ENCODE results near the gene OSBPL7. TPM values are rescaled to one million over a fixed set of nuclear protein-coding genes. Genes with fewer than 3 reads are reported as not detected.
A peak's percentile ranks its signal among the peaks of the same experiment; 100 is the strongest.

OSBPL7 gene, protein sequence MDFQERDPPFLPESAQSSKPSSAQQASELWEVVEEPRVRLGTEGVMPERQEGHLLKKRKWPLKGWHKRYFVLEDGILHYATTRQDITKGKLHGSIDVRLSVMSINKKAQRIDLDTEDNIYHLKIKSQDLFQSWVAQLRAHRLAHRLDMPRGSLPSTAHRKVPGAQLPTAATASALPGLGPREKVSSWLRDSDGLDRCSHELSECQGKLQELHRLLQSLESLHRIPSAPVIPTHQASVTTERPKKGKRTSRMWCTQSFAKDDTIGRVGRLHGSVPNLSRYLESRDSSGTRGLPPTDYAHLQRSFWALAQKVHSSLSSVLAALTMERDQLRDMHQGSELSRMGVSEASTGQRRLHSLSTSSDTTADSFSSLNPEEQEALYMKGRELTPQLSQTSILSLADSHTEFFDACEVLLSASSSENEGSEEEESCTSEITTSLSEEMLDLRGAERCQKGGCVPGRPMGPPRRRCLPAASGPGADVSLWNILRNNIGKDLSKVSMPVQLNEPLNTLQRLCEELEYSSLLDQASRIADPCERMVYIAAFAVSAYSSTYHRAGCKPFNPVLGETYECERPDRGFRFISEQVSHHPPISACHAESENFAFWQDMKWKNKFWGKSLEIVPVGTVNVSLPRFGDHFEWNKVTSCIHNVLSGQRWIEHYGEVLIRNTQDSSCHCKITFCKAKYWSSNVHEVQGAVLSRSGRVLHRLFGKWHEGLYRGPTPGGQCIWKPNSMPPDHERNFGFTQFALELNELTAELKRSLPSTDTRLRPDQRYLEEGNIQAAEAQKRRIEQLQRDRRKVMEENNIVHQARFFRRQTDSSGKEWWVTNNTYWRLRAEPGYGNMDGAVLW
- total RNA-seq (1 to 10 TPM; 2.1 to 7.3 TPM), polyA plus RNA-seq (ENCODE audit: insufficient read depth, low read depth, low replicate concordance) (2.5 TPM)
- long read RNA-seq, donor 1: 0 reads
- long read RNA-seq, donor 2: 0 reads

DNA sequence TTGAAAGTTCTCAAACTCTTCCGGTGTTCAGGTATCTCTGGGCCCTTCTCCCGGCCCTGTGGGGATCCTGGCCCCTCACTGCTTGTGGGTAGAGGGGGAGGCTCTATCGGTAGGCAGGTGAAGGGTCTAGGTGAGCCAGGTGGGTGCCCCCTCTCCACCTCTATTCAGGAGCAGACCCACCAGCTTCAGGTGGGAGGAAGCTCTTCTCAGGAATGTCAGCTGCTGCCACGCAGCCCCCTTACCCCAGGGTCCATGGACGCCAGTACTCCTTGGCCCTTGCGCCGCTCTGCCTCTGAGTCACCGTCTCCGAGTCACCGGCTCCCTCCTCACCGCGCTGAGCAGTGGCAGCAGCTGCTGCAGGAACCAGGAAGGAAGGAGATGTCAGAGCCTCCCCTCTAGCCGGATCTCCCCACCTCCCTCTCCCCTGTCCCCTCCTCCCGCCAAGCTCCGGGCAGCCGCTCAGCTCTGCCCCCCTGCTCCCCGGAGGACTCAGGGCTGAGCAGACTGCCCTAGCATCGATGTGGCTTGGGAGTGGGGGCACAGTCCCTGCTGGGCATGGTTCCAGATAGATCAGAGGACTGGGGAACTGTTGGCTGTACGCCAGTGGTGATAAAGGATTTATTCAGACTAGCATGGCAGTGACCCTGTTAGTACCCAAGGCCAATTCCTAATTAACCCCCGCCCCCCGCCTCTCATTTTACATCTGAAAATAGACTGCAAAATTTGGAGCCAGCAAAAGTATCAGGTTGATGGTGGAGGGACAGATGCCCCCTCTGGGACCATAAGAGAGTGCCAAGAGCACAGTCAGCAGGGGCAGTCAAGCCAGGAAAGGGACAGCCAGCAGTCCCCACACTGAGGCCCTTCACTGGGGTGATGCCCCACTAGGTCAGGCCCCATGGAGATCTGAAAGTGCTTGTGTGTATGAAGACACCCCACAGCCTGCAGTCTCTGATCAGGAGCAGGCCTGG lies at the start of gene OSBPL7:
OSBPL7 (minus strand) TSS at position 371 of the 968 bp plus-strand sequence. CDS start 1,516 bp downstream, outside the sequence.
- Histone ChIP-seq H3K36me3 (ENCODE audit: low read depth, missing control alignments) (no peaks in the 10 kb centered on the region), H3K27ac (no peak within 1 kb of the TSS), H3K27me3 (no peaks in the 10 kb centered on the region), H3K4me3 (peak within 1 kb of the TSS; percentile 42 to 63), H3K9me3 (no peaks in the 10 kb centered on the region), H3K4me1 (peaks cover 9% of the 10 kb centered on the region)
- intact Hi-C loops (cut with DNase I; ENCODE audit: low total_unique reads): no loop called here
- TF ChIP-seq, protein P1, sequence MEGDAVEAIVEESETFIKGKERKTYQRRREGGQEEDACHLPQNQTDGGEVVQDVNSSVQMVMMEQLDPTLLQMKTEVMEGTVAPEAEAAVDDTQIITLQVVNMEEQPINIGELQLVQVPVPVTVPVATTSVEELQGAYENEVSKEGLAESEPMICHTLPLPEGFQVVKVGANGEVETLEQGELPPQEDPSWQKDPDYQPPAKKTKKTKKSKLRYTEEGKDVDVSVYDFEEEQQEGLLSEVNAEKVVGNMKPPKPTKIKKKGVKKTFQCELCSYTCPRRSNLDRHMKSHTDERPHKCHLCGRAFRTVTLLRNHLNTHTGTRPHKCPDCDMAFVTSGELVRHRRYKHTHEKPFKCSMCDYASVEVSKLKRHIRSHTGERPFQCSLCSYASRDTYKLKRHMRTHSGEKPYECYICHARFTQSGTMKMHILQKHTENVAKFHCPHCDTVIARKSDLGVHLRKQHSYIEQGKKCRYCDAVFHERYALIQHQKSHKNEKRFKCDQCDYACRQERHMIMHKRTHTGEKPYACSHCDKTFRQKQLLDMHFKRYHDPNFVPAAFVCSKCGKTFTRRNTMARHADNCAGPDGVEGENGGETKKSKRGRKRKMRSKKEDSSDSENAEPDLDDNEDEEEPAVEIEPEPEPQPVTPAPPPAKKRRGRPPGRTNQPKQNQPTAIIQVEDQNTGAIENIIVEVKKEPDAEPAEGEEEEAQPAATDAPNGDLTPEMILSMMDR (IDR thresholded peaks at IDR 0.05): no peak
- TF ChIP-seq POLR2A (IDR thresholded peaks at IDR 0.05): no peak
- 30 to 77% methylated on average over 5 to 21 of the region's 21 CpGs for WGBS, 2 donors
- DNase-seq: peak; percentile 52

DNA sequence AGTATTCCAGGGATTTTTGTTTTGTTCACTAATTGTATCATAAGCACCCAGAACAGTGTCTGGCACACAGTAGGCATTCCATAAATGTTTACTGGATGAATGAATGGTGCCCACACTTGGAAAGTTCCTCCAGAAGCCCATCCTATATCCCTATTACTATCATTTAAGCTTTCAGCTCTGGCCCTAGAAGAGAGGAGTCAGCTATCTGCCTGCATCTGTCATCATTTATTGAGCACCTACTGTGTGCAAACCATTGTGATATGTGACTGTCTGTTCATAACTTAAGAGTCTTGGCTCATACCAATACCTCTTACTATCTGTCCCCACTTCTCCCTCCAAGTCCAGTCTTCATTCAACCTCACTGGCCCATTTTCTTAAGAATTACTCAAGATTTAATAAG lies 49.5 kb upstream of the OSBPL7 start:
- H3K27me3 ChIP-seq: no peaks in the 10 kb centered on the region
- H3K9me3 ChIP-seq: no peaks in the 10 kb centered on the region
- DNase-seq: no peak
- peaks cover 7% of the 10 kb centered on the region for H3K4me1 ChIP-seq
- intact Hi-C loops (cut with DNase I; ENCODE audit: low total_unique reads): no loop called here
- TF ChIP-seq, protein P1 (IDR thresholded peaks at IDR 0.05): no peak
- no peak for TF ChIP-seq POLR2A (IDR thresholded peaks at IDR 0.05)
- no peaks in the 10 kb centered on the region for H3K36me3 ChIP-seq (ENCODE audit: low read depth, missing control alignments)
- no peak overlapping the region for H3K4me3 ChIP-seq
- no peak overlapping the region for H3K27ac ChIP-seq

DNA sequence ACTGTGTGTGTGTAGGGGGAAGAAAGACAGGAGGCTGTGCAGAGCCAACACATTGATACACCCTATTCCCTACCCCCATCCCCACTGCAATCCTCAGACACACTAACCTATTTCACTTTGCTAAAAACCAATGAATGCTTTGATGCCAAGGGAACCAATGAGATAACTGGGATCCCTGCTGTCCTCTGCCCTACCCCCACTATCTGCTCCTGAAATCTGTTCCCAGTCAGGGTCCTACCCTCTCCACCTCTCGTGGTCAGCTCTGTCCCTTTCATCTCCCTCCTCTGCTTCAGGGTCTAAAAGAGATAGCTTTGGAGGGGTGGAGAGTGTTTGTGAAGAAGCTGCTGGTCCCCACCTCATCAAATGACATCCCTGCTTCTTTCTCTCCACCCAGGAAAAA lies 48.5 kb upstream of the OSBPL7 start:
- no peak overlapping the region for H3K27ac ChIP-seq
- no peaks in the 10 kb centered on the region for H3K27me3 ChIP-seq
- no peak overlapping the region for H3K4me3 ChIP-seq
- H3K4me1 ChIP-seq: peaks cover 7% of the 10 kb centered on the region
- no peak for TF ChIP-seq POLR2A (IDR thresholded peaks at IDR 0.05)
- TF ChIP-seq, protein P1 (IDR thresholded peaks at IDR 0.05): no peak
- intact Hi-C loops (cut with DNase I; ENCODE audit: low total_unique reads): no loop called here
- H3K9me3 ChIP-seq: no peaks in the 10 kb centered on the region
- 74 to 92% methylated on average over 1 of the region's 1 CpG for WGBS, 2 donors
- no peaks in the 10 kb centered on the region for H3K36me3 ChIP-seq (ENCODE audit: low read depth, missing control alignments)
- no peak for DNase-seq

DNA sequence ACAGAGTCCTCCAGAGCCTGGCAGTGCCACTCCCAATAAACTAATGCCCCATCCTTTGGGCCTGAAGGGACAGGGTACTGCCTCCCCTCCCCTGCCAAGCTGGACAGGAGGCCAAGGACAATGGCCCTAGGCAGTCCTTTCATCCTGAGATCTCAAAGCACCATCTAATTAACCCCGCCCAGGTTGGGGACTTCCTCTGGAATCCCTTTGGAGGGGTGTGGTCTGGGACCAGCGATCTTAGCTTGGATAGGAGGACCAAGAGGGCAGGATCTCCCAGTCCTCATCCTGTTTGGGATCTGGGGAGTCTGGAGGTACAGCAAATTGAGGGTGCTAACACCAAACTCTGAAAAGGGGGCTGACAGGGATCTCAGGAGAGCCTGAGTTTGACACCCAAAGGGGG lies 47.5 kb upstream of the OSBPL7 start:
- H3K36me3 ChIP-seq (ENCODE audit: low read depth, missing control alignments): no peaks in the 10 kb centered on the region
- H3K9me3 ChIP-seq: no peaks in the 10 kb centered on the region
- H3K4me1 ChIP-seq: peaks cover 7% of the 10 kb centered on the region
- WGBS, 2 donors: 65 to 83% methylated on average over 2 of the region's 2 CpGs
- no peak overlapping the region for H3K27ac ChIP-seq
- TF ChIP-seq, protein P1 (IDR thresholded peaks at IDR 0.05): no peak
- no peak for TF ChIP-seq POLR2A (IDR thresholded peaks at IDR 0.05)
- no peak for DNase-seq
- H3K27me3 ChIP-seq: no peaks in the 10 kb centered on the region
- intact Hi-C loops (cut with DNase I; ENCODE audit: low total_unique reads): no loop called here
- H3K4me3 ChIP-seq: no peak overlapping the region
